ENCODE measurements around the gene DUSP15.
"Not testable (repeated sequence)": the region's sequence is repeated elsewhere in the genome, so short reads cannot be mapped to it uniquely, and the experiment has no call there.

DUSP15 gene, protein sequence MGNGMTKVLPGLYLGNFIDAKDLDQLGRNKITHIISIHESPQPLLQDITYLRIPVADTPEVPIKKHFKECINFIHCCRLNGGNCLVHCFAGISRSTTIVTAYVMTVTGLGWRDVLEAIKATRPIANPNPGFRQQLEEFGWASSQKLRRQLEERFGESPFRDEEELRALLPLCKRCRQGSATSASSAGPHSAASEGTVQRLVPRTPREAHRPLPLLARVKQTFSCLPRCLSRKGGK

DNA sequence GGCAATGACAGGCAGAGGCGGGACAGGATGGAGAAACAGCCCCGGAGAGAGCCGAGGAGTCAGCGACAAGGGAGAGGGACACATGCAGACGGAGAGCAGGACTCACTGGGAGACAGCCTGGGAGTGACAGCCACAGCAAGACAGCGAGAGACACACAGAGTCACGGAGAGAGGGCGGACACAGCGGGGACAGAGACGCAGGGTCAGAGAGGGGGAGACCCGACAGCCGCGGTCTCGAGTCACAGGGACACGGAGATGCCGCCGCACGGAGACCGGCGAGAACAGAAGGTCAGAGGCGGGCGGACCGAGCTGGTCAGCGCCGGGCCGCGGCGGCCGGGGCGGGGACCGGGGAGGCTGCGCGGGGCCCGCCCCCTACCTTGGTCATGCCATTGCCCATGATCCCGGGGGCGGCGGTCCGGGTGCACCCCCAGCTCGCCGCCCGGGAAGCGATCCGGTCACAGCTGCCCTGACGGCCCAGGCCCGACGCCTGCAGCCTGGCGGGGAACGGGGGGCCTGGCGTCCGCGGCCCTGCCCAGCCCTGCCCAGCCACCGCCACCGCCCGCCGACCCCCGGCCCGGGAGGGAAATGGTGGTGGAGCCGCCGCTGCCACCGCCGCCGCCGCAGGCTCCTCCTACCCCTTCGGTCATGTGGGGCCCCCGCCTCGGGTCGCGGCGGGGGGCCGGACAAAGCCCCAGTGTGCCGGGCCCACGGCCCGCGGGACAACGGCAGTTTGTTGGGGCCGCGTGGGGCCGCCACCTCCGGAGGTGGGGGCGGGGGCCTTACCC lies at the start of gene DUSP15, which contains the start of gene TTLL9:
TSS of gene DUSP15 (minus strand) at position 586 of the 784 bp plus-strand sequence. CDS start at position 396, 190 bp downstream.
TSS of gene TTLL9 (plus strand) at position 693 of the 784 bp plus-strand sequence. CDS start 493 bp downstream, outside the sequence.
- H3K27ac ChIP-seq (ENCODE audit: low read depth, low read length), result no peak within 1 kb of the TSS
- no peaks in the 10 kb centered on the region for H3K9me3 ChIP-seq (ENCODE audit: control insufficient read depth in 5 of 5, low read length in 5 of 5)
- H3K9ac ChIP-seq (ENCODE audit: low read length in 5 of 5), result peak within 1 kb of the TSS in 4 of 5 donors; percentile 58 to 86 (median 74)
- H3K36me3 ChIP-seq (ENCODE audit: control insufficient read depth in 5 of 5, insufficient read depth in 5 of 5, low read length in 5 of 5), result no peaks in the 10 kb centered on the region
- peaks cover 0 to 9% (median 0%) of the 10 kb centered on the region in 5 donors for H3K27me3 ChIP-seq (ENCODE audit: control insufficient read depth in 5 of 5, insufficient read depth in 4 of 5, low read length in 5 of 5)
- peaks cover 3 to 22% (median 19%) of the 10 kb centered on the region in 5 donors for H3K4me1 ChIP-seq (ENCODE audit: control insufficient read depth in 5 of 5, insufficient read depth in 5 of 5, low read length in 5 of 5)
- H3K4me3 ChIP-seq (ENCODE audit: low read depth in 1 of 5, low read length in 5 of 5), result peak within 1 kb of the TSS; percentile 63 to 82 (median 81)

DNA sequence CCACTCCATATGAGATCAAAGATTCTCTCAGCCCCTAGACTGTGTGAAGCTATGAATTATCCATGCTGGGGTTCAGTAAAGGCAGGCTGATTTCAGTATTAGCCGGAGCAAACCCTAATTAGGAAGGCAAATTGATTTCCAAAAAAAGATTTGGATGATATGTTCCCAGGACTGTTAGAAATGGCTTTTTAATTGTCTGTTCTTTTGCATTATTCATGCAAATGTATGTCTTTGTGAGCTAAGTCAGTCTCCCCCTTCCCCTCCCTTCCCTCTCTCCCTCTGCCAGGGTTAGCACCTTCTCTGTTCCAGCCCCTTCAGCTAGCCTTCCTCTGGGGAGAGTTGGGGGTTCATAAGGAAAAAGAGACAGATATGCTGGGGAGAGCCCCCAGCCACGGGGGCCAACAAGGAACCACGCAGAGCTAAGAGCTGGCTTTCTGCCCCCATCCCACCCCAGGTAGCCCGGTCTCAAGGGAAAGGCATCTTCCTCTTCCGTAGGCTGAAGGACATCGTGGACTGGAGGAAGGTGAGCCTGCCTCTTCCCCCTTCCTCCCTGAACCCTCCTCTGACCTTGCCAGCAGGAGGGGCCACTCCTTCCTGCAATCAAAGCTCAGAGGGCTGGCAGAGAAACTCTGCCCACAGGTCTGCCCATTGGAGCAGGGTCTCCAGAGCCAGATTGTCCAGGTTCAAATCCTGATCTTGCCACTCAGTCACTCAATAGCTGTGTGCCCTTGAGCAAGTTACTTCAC lies 49.3 kb upstream of the DUSP15 start:
- Histone ChIP-seq H3K4me1 (ENCODE audit: control insufficient read depth in 5 of 5, insufficient read depth in 5 of 5, low read length in 5 of 5) (no peaks in the 10 kb centered on the region), H3K9ac (ENCODE audit: low read length in 5 of 5) (no peak overlapping the region), H3K9me3 (ENCODE audit: control insufficient read depth in 5 of 5, low read length in 5 of 5) (no peaks in the 10 kb centered on the region), H3K36me3 (ENCODE audit: control insufficient read depth in 5 of 5, insufficient read depth in 5 of 5, low read length in 5 of 5) (no peaks in the 10 kb centered on the region), H3K27ac (ENCODE audit: low read depth, low read length) (no peak overlapping the region), H3K27me3 (ENCODE audit: control insufficient read depth in 5 of 5, insufficient read depth in 4 of 5, low read length in 5 of 5) (peaks cover 6 to 21% (median 10%) of the 10 kb centered on the region in 5 donors), H3K4me3 (ENCODE audit: low read depth in 1 of 5, low read length in 5 of 5) (no peak overlapping the region)

DNA sequence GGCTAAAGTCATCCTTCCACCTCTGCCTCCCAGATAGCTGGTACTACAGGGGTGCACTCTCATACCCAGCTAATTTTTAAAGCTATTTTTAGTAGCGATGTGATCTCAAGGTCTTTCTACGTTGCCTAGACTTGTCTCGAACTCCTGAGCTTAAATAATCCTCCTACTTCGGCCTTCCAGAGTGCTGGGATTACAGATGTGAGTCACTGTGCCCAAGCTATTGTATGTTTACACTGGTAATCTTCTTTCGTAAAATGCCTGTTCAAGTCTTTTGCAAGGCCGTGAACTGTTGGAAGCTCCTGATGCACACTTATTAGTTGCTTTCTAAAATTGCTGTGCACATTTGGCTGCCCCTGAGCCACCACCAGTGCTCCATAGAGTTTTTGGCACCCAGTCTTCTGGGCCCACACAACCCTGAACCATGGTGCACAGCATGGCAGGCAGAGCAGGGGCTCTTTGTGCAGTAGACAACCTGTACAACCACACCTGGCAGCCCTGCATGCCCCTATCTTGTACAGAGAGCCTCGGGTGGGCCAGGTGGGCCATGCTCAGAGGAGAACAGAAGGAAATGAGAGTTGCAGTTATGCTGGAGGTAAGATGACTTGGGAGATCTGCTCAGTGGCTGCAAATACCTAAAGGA lies 48.3 kb upstream of the DUSP15 start:
- Histone ChIP-seq H3K4me3 (ENCODE audit: low read depth in 1 of 5, low read length in 5 of 5) (no peak overlapping the region), H3K27ac (ENCODE audit: low read depth, low read length) (no peak overlapping the region), H3K4me1 (ENCODE audit: control insufficient read depth in 5 of 5, insufficient read depth in 5 of 5, low read length in 5 of 5) (no peaks in the 10 kb centered on the region), H3K9ac (ENCODE audit: low read length in 5 of 5) (no peak overlapping the region), H3K36me3 (ENCODE audit: control insufficient read depth in 5 of 5, insufficient read depth in 5 of 5, low read length in 5 of 5) (no peaks in the 10 kb centered on the region), H3K9me3 (ENCODE audit: control insufficient read depth in 5 of 5, low read length in 5 of 5) (no peaks in the 10 kb centered on the region), H3K27me3 (ENCODE audit: control insufficient read depth in 5 of 5, insufficient read depth in 4 of 5, low read length in 5 of 5) (peaks cover 6 to 17% (median 10%) of the 10 kb centered on the region in 5 donors)

DNA sequence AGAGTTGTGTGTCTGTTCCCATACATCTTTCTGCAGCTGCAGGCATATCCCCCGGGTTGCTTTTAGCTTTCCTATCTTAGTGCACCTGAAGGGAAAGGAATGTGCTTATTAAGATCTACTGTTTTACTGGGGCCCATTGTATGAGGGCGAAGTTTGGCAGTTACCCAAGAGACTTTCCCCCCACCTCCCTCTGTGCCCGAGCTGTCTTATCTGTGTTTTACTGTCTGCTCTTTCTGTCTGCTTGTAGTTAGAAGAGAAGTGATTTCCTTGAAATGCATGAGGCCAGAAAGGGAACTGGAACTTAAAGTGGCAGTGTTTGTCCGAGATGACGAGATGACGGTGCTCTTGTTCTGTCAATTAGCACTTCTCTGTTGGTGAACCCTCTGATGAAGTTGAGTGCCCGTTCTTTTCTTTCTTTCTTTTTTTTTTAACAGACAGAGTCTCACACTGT lies 47.7 kb upstream of the DUSP15 start:
- H3K4me3 ChIP-seq (ENCODE audit: low read depth in 1 of 5, low read length in 5 of 5); H3K36me3 ChIP-seq (ENCODE audit: control insufficient read depth in 5 of 5, insufficient read depth in 5 of 5, low read length in 5 of 5); H3K9me3 ChIP-seq (ENCODE audit: control insufficient read depth in 5 of 5, low read length in 5 of 5); H3K27ac ChIP-seq (ENCODE audit: low read depth, low read length); H3K4me1 ChIP-seq (ENCODE audit: control insufficient read depth in 5 of 5, insufficient read depth in 5 of 5, low read length in 5 of 5); H3K9ac ChIP-seq (ENCODE audit: low read length in 5 of 5): not testable (repeated sequence)
- H3K27me3 ChIP-seq (ENCODE audit: control insufficient read depth in 5 of 5, insufficient read depth in 4 of 5, low read length in 5 of 5), result peaks cover 3 to 13% (median 10%) of the 10 kb centered on the region in 5 donors

DNA sequence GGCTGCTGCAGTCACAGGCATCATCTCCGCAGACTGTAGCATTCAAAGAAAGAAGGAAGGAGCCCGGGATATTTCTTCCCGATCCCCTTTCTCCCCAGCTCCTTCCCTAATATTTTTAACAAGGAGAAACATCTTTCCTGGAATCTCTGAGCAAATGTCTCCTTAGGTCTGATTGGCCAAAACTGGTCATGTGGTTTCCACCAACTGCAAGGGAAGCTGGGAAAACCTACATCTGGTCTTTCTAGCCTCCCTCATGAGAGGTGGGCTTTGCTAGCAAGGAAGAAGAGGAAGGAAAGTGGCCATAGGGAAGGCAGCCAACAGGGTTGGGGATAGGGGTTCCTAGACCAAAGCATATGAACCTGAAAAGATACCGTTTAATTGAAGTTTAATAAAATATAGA lies 46.4 kb upstream of the DUSP15 start:
- H3K4me3 ChIP-seq (ENCODE audit: low read depth in 1 of 5, low read length in 5 of 5), result no peak overlapping the region
- H3K4me1 ChIP-seq (ENCODE audit: control insufficient read depth in 5 of 5, insufficient read depth in 5 of 5, low read length in 5 of 5), result no peaks in the 10 kb centered on the region
- H3K27me3 ChIP-seq (ENCODE audit: control insufficient read depth in 5 of 5, insufficient read depth in 4 of 5, low read length in 5 of 5), result peaks cover 0 to 15% (median 12%) of the 10 kb centered on the region in 5 donors
- no peaks in the 10 kb centered on the region for H3K36me3 ChIP-seq (ENCODE audit: control insufficient read depth in 5 of 5, insufficient read depth in 5 of 5, low read length in 5 of 5)
- no peak overlapping the region for H3K9ac ChIP-seq (ENCODE audit: low read length in 5 of 5)
- H3K9me3 ChIP-seq (ENCODE audit: control insufficient read depth in 5 of 5, low read length in 5 of 5), result no peaks in the 10 kb centered on the region
- H3K27ac ChIP-seq (ENCODE audit: low read depth, low read length), result no peak overlapping the region

DNA sequence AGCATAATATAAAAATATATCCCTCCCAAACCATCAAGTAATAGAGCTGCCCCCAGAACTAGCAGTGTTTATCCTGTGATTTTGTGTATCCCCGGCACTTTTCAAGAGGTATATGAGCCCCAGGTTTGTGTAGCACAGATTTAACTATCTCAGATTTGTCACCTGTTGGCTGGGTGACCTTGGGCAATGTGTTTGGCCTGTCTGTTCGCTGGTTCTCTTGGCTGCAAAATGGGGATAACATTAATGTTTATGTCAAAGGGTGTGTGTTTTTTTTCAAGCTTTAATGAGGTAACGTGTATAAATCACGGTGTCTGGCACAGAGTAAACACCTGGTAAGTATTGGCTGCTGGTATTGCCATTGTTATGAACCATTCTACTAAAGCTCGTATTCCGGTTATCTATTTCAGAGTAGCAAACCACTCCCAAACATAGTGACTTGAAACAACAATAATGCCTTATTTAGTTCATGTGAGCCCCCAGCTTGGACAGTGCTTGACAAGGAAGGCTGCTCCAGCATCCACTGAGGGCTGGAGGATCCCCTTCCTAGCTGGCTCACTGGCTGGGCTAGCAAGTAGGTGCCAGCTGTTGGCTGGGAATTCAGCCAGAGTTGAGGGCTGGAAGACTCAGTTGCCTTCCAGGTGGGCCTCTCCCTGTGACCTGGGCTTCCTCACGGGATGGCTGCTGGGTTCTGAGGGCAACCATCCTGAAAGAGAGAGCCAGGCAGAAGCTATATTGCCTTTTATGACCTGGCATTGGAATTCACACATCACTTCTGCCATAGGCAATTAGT lies 45.4 kb upstream of the DUSP15 start:
- no peak overlapping the region for H3K27ac ChIP-seq (ENCODE audit: low read depth, low read length)
- H3K4me1 ChIP-seq (ENCODE audit: control insufficient read depth in 5 of 5, insufficient read depth in 5 of 5, low read length in 5 of 5), result no peaks in the 10 kb centered on the region

DNA sequence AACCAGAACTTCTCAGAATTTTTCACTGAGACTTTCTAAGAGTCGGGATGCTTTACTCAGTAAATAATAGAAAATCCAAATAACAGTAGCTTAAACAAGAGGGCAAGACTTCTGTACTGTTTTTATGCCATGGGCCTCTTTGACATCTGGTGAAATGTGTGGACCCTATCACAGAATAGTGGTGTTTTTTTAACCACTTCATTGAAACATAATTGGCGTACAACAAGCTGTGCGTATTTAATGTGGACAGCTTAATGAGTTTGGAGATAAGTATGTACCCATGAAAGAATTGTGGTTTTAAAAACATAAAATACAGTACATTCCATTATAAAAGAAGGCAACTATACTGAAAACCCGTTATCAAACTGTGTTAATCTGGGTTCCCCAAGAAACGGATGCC lies 43.8 kb upstream of the DUSP15 start:
- H3K27ac ChIP-seq (ENCODE audit: low read depth, low read length), result no peak overlapping the region
- H3K36me3 ChIP-seq (ENCODE audit: control insufficient read depth in 5 of 5, insufficient read depth in 5 of 5, low read length in 5 of 5), result no peaks in the 10 kb centered on the region
- no peaks in the 10 kb centered on the region for H3K9me3 ChIP-seq (ENCODE audit: control insufficient read depth in 5 of 5, low read length in 5 of 5)
- H3K4me1 ChIP-seq (ENCODE audit: control insufficient read depth in 5 of 5, insufficient read depth in 5 of 5, low read length in 5 of 5), result no peaks in the 10 kb centered on the region
- H3K9ac ChIP-seq (ENCODE audit: low read length in 5 of 5), result no peak overlapping the region
- H3K27me3 ChIP-seq (ENCODE audit: control insufficient read depth in 5 of 5, insufficient read depth in 4 of 5, low read length in 5 of 5), result peaks cover 0 to 3% (median 0%) of the 10 kb centered on the region in 5 donors
- H3K4me3 ChIP-seq (ENCODE audit: low read depth in 1 of 5, low read length in 5 of 5), result no peak overlapping the region

More for the DNA sequence above, 45.4 kb upstream of the DUSP15 start:
- Histone ChIP-seq H3K36me3 (ENCODE audit: control insufficient read depth in 5 of 5, insufficient read depth in 5 of 5, low read length in 5 of 5) (no peaks in the 10 kb centered on the region), H3K9me3 (ENCODE audit: control insufficient read depth in 5 of 5, low read length in 5 of 5) (no peaks in the 10 kb centered on the region), H3K4me3 (ENCODE audit: low read depth in 1 of 5, low read length in 5 of 5) (no peak overlapping the region), H3K27me3 (ENCODE audit: control insufficient read depth in 5 of 5, insufficient read depth in 4 of 5, low read length in 5 of 5) (peaks cover 0 to 13% (median 10%) of the 10 kb centered on the region in 5 donors), H3K9ac (ENCODE audit: low read length in 5 of 5) (no peak overlapping the region)

DNA sequence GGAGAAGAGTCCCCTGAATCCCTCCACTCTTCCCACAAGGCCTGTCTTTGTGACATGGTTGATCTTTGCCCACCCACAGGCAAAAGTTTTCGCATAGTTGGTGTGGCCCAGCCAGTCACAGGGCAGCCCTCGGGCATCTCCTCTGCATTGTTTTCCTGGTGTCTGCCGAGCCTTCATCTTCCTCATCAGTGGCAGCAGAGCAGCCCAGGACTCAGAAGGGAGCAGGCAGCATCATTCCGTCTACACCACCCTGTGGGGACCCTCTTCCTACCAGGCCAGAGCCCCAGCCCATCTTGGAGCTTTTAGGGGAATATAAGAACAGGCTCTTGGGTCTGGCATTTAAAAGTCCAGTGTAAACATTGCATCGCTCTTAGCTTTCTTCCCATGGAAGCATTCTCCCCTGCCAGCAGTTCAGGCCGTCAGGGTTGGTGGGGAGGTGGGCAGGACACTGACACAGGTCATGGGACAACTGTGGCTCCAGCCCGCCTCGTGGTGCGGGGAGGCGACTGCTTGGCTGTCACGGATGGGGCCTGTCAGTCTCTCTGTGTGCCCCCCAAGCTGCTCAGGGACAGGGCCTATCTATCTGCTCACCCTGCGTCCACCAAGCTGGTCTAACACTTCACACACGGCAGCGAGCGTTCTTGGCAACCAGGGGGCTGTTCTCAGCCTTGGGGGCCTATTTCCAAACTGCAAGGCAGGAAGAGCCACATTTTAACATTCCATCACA lies 43.3 kb upstream of the DUSP15 start:
- Histone ChIP-seq H3K4me1 (ENCODE audit: control insufficient read depth in 5 of 5, insufficient read depth in 5 of 5, low read length in 5 of 5) (no peaks in the 10 kb centered on the region), H3K36me3 (ENCODE audit: control insufficient read depth in 5 of 5, insufficient read depth in 5 of 5, low read length in 5 of 5) (no peaks in the 10 kb centered on the region), H3K27ac (ENCODE audit: low read depth, low read length) (no peak overlapping the region), H3K9me3 (ENCODE audit: control insufficient read depth in 5 of 5, low read length in 5 of 5) (no peaks in the 10 kb centered on the region), H3K4me3 (ENCODE audit: low read depth in 1 of 5, low read length in 5 of 5) (no peak overlapping the region), H3K9ac (ENCODE audit: low read length in 5 of 5) (no peak overlapping the region), H3K27me3 (ENCODE audit: control insufficient read depth in 5 of 5, insufficient read depth in 4 of 5, low read length in 5 of 5) (peaks cover 0 to 3% (median 0%) of the 10 kb centered on the region in 5 donors)

All from subcutaneous abdominal adipose tissue (tissue), 5 donors.